HTERT RPE-1 (cell line): ENCODE results near the gene PSMG1.

Source experiments
- in situ Hi-C: fragments of 300-500 bp; cut with MboI; formaldehyde crosslinking; loops from 4 replicates; pipeline ENCODE4 v1.14.3; 2020; ENCODE audit warnings: low sequenced_read_pairs

Gene PSMG1

DNA sequence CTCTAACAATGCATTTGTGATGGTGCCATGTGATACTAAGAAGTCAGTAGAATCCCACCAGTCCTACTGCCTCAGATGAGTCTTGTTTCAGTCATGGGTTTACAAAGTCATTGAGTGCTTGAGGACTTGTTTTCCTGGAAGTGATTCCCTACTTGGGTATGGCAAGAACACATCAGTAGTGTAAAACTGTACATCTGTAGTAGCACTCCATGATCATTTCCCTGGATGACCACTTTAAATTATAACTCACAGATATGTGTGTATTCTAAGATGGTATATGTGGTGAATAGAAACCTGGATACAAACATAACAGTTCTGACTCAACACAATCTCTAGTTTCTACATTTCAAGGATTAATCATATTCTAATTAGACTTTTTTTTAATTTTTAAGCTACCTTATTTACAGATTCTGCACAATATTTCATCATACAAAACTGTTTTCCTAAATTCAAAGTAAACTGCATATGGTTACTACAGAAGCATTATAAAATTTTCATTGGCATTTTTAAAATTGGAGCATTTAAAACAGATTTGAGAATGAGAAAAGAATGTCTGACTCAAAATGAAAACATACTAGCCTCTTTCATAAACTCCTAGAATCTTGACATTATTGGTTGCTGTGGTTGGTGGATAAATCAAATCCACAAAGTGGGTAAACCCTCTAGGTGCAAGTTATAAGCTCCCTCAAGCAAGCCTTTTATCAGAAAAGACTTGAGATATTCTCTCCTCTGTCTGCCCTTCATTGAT lies 6.8 kb upstream of the PSMG1 start:
- in situ Hi-C loops: no loop called here

DNA sequence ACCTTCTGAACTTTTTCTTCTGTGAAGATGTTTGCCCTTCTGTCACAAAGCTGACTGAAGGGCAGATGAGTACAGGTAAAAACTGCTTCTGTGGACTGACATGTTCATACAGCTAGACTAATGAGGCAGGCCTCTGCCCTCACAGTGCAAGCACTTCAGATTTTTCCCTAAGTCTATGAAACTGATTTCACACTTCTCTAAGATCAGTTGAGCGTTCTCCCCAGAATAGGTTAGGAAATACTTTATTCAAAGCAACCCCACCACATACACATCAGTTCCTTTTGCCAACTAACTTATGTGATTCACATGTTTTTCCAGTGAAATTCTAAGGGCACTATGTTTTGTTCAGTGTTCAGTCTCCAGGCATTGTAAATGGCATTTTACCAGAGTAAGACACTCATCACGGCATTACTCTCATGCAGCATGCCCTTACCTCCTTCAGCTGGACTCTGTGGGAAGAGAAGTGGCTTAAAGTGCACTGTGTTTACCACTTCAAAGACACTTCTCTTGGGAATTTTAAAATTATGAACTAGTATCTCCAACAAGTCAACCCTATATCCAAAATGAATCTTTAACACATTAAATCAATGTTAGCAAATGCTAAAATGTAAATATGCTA lies 5.4 kb upstream of the PSMG1 start:
- in situ Hi-C loops: no loop called here

DNA sequence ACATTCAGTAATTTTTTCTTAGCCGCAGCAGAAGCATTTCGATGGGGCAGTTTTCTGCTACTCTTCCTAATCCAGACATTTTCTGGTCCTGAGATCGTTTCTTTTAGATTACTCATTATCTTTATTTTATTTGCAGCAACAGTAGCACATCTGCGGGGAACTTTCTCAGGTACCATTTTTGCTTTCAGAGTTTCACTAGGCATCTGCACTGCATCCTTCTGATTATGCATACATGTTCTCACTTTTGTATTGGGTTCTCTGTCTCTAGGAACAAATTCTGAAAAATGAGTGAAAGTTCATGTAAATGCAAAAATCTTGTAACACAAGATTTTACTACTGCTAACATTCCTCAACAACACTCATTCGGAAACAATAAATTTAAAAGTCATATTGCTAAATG lies 3.9 kb upstream of the PSMG1 start:
- in situ Hi-C loops: no loop called here

DNA sequence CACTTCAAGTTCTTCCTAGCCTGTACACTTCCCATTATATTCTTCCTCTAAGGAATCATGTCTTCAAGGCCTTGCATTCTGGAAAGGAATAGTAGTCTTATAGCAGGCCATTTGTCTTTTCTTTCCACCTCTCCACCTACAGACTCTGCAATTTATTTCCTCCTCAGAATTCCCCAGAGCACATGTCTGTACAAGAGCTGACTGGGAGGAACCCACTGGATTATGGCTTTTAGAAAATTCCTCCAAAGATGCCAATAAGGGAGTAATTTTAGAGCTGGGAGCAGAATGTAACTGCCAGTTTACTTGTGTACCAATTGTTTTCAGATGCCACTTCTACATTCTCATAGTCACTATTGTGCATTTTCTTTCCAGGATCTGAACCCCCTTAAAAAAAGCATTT lies 3.4 kb upstream of the PSMG1 start:
- in situ Hi-C loops: no loop called here

DNA sequence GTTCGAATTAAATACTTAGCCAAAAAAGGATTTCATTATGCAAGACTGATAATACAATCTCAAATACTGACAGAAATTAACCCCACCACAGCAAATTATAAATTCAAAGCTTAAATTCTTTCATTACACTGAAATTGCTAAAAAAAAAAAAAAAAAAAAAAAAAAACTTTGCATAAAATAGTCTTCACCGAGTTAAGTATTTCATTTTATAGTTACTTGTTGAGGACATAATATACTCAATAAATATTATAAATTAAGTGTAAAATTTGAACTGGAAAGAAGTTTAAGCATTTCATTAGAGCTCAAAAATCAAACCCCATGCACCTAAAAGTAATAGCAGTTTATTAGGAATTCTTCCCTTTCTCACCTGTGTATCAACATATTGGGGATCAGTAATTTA lies 1.9 kb upstream of the PSMG1 start:
- in situ Hi-C loops: no loop called here

DNA sequence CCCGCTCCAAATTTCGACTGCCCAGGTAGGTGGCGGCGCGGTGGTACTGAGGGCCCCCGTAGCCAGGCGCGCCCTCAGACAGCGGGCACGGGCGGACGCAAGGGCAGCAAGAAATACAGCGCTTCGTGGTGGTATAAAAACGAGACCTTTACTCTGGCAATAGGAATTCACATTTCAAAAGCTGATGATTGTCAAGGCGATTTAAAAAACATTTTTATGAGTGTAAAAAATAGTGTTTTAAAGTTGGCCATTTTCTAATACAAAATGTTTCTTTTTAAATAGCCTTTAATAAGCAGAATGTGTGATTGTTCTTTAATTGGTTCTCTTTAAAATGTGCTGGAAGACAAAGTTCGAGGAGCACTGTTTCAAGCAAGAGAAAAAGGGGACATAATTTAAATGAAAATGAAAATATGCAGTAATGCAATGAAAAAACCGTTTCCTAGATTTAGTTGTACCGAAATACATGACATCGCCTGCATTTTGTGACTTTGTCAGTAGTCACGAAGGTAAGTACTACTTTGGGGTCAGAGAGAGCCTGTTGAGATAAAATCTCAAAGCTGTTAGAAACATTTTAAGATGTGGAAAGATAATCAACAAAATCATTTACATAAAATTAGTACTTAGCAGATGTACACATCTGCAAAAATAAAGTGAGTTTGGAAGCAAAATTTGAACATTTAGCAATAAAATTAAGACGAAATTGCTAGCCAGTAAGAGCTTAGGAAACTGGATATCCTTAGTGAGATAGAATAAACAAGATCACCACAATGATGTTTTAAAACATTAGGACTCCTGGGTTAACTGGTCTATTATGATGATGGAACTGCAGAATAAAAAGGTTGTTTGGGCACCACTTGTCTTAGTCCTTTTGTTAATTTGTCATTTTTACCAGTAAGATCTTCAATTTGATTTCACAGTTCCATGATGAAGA lies 1.1 kb upstream of the PSMG1 start:
- in situ Hi-C loops: no loop called here

DNA sequence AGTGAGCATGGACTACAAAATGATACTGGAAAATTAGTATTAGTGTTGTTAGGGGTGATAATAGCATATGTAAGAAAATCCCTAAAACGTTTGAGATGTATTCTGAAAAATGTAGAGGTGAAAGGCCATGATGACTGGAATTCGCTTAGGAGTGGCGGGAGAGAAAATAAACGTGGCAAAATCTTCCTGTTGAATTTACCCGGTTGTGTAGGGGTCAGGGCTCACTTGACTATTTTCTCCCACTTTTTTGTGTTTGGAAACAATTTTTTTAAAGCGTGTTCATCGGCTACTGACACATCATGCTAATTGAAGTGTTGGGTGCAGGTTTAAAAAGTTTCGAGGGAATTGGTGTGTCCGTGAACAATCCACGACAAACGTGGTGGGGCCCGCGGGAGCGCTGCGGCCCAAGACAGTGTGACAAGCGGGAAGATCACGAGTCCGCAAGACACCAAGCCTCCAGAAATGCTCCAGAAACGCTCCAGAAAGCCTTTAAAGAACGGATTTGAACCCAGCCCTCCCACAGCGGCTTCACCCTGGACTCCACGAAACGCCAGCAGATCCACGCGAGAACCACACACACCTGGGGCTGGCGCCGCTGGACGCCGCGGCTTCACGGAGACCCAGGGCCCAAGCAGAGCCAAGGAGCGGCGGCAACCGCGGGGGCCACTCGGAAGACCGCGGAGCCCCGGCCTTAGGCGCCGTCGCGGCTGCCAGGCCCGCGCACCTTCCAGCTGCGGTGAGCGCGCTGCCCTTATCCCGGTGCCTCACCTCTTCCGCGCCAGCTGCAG lies 573 bp downstream of the PSMG1 start:
- in situ Hi-C loops: no loop called here

DNA sequence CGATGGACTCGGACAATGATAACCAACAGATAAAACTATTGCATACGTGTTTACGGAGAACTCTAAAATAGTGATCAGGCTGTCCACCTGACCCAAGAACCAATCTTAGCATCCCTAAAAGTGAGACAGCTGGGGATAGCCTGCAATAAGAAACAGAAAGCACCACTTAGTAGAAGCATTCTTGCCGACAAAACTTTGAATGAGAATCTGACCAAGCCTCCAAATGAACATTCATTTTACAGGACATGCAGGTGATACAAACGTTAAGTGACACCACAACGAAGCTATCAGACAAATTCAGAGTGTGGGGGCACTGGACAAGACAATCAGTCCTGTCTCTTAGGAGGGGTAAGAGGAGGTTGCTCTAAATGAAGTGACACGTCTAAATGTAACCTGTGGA lies 1.2 kb downstream of the PSMG1 start:
- in situ Hi-C loops: no loop called here

DNA sequence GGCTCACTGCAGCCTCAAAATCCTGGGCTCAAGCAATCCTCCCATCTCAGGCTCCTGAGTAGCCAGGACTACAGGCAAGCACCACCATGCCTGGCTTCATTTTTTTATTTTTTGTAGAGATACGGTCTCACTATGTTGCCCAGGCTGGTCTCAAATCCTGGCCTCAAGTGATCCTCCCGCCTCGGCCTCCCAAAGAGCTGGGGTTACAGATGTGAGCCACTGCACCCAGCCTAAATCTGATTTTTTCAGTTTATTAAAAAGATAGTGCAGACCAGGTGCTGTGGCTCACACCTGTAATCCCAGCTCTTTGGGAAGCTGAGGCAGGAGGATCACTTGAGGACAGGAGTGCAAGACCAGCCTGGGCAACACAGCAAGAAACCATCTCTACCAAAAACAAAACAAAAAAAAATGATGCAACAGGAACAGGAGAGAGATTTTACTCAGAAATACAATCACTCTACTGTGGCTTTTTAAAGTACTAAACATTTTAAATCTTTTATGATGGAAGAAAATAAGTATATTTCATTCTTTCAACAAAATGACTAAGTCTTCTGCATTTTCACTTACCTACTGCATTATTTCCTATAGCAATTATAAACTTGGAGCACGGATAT lies 1.9 kb downstream of the PSMG1 start:
- in situ Hi-C loops: no loop called here

DNA sequence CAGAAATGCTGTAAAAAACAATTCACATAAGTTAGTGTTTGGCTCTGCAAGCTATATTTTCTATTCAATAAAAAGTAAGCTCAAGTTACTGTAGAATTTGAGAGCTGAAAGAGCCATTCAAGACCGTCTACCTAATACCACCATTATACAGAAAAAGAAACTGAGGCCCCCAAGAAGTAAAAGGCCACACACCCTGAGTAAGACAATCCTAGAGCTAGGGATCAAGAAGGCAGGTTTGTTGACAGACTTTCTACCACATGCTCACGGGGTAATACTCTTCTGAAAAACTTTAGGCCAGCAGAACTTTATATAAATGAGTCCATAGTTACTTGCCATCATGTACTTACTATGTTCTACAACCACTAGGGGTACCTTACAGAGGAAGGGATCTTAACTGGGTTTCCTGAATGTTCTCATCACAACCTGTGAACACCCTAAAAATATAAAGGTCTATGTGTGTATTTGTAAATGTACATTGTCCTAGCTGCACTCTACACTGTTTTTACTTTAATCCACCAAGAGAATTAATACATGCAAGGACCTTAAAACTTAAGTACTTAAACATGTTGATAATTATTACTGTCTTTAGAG lies 2.7 kb downstream of the PSMG1 start:
- in situ Hi-C loops: no loop called here

DNA sequence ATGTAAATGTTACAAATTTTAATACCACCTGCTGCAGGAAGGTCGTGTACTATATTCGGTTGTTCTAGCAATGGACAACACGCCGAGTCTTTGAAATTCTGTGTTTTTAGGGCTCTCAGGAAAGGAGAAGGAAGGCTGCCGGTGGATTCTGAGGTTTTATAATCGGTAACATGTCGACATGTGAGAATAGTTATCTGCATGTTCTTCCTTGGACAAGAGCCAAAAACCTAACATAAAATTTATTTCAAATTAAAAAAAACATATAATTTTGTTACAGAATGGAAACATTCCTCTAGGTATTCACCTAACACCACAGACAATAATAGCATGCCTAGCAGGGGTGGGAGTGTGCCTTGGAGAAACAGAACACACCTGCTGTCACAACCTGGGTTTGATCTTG lies 4.8 kb downstream of the PSMG1 start:
- in situ Hi-C loops: no loop called here

DNA sequence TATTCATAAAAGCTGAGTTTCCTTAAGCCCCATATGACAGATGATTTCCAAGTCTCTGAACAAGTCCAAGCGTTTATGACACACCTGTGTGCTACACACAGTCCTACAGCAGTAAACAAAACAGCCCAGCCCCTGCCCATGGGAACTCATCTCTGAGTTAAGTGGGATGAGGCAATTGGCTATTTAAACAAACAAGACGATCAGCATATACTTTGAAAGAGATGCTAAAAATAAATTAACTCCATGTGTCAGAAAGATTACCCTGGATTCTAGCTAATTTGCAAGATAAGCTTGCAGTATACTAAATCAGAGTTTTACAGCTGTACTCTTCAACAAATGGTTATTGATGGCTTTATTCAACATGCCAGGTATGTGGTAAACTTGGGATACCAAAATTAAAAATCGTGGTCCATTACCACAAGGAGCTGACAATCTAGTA lies 7.0 kb downstream of the PSMG1 start:
- in situ Hi-C loops: no loop called here

DNA sequence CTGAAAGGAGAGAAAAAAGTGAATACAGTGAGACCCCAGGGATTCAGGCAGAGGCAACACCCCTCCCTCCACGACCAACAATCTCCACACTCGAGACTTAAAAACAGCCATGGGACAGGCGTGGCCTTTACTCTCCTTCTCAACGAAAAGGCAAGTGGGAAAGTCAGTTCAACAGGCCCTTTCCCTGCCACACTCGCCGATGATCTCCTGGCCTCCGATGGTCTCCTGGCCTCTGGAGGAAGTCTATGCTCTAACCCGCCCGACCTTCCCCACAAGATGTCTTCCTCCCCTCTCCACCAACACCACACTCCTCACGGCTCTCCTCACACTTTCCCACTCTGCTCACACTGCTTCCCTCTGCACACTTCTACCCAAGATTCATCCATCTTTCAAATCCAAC lies 7.6 kb downstream of the PSMG1 start:
- in situ Hi-C loops: no loop called here

DNA sequence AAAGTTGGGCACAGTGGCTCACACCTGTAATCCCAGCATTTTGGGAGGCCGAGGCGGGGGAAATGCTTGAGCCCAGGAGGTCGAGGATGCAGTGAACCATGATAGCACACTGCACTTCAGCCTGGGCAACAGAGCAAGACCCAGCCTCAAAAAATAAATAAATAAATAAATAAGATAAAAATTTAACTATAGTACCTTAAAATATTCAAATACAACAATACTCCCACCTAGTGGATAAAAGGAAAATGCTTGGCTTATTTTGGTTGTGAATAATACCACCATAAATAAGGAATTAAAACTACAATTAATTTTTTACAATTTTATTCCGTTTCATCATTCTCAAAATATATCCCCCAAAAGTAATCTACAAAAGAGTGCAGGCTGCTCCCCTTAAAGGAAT lies 8.1 kb downstream of the PSMG1 start:
- in situ Hi-C loops: no loop called here

DNA sequence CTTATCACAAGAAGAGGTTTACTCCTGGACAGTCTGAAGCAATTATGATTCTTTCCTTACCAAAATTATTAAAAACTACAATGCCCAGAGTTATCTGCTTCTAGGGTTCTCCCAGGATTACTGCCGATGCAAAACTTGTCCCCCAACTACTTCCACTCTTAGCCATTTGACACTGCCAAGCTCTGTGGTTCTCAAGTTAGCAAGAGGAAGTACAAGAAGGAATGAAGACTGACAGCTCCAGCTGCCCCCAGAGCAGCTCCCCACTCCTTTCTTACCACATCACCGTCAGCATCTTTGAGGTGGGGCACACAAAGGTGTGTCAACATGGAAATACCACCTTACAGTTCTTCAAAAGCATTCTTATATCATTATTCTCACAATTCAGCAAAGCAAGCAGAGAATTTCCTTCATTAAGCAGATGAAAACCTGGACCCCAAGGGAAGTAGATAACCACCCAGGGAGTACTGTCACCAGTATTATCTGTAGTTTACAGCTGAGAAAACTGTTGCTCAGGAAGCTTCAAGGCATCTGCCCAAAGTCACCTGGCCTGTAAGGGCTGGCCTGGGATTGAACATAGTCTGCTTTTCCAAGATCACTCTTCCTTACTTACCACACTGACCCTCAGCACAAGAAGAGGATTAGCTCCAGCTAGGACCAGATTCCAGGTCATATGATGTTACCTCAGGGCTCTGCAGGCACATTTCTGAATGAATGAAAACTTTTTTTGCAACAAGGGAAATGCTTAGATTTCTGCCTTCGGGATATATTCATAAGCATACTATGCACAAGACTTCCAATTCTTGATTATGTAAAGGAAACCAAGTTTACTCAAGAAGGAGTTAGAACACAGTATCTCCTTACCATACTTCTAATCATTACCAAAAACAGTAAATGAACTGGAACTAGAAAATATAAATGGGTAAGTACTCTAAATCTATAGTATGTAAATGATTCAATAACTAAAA lies 9.3 kb downstream of the PSMG1 start:
- in situ Hi-C loops: no loop called here

DNA sequence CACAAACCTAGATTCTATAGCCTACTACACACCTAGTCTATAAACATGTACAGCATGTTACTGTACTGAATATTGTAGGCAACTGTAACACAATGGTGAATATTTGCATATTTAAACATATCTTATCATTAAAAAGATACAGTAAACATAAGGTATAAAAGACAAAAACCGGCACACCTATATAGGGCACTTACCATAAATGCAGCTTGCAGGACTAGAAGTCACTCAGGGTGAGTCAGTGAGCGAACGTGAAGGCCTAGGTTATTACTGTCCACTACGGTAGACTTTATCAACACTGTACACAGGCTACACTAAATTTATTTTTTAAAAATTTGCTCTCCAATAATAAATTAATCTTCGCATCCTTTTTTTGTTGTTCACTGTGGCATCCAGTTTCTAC lies 13.3 kb downstream of the PSMG1 start:
- in situ Hi-C loops: no loop called here

DNA sequence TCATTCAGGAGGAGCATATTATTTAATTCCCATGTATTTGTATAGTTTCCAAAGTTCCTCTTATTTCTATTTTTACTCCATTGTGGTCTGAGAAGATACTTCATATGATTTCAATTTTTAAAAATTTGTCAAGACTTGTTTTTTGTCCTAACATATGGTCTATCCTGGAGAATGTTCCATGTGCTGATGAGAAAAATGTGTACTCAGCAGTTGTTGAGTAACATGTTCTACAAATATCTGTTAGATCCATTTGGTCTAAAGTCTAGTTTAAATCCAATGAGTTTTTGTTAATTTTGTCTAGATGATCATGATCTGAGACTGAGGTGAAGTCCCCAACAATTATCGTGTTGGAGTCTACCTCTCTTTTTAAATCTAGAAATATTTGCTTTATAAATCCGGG lies 14.5 kb downstream of the PSMG1 start:
- in situ Hi-C loops: no loop called here

DNA sequence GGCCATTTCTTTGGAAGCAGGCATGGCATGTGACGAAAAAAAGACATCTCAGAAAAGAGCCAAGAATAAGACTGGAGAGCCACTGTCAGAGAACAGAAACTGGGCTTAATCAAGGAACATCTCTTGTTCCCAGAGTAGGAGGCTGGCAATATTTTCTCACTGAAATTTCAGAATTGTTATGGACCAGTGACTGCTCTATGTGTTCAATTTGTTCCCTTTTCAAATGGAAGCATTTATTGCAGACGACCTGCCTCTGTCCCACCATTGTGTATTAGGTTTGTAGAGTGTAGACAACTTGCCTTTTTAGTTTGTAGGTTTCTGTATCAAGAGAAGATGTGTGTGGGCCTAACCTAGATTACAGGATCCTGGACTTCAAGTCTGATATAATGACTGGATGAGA lies 18.7 kb downstream of the PSMG1 start:
- in situ Hi-C loops: no loop called here

DNA sequence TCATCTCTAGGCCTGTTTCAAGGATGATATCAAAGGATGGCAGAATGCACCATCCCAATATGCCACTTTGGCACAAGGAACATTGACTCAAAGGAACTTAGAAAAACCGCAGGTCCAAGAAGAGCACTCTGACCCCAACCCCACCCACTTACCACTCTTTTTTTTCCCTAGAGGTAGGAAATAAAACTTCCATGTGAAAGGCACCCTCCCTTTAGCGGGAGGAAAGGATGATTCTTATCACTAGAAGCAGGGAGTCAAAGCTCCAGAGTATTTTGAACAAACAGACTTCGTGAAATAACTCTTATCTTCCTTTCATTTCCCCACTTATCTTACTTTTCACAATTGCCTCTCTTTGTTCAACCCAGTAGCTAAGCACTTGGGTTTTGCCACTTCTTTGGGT lies 22.2 kb downstream of the PSMG1 start:
- in situ Hi-C loops: no loop called here
